ENCODE data around the gene UVRAG.

The UVRAG gene

GRCh38 chr11:75944515-75944914 is 129.5 kb downstream of the UVRAG start:
- H3K27ac ChIP-seq (ENCODE audit: extremely low read depth, low read depth, low read length): no peak overlapping the region
- TF ChIP-seq ZNF449 (tag by site-specific recombination; IDR thresholded peaks at IDR 0.05) (no peak), ZNF701 (tag by site-specific recombination; IDR thresholded peaks at IDR 0.05) (no peak), ZNF37A (tag by site-specific recombination; IDR thresholded peaks at IDR 0.05) (no peak), PRDM10 (tag by site-specific recombination; IDR thresholded peaks at IDR 0.05) (no peak)
- H3K9me3 ChIP-seq (ENCODE audit: control insufficient read depth, insufficient read depth, low read depth, low read length): no peaks in the 10 kb centered on the region
- CTCF ChIA-PET: interaction anchor here (1.3 kb wide), 1 partner anchor 208 kb away, joined by 5 read pairs; no protein-coding TSS in a partner anchor
- peaks cover 5% of the 10 kb centered on the region; the same call in 1 of the 2 replicates for H3K4me1 ChIP-seq (ENCODE audit: control insufficient read depth, insufficient read depth, low read length)
- POLR2A ChIA-PET: no interaction called here
- H3K4me3 ChIP-seq (ENCODE audit: low read depth, low read length): no peak overlapping the region
- H3K36me3 ChIP-seq (ENCODE audit: control insufficient read depth in 2 of 2, insufficient read depth in 1 of 2, low read length in 2 of 2): no peaks in the 10 kb centered on the region

GRCh38 chr11:75945446-75945845 is 130.4 kb downstream of the UVRAG start:
- H3K4me1 ChIP-seq (ENCODE audit: control insufficient read depth, insufficient read depth, low read length): peaks cover 8% of the 10 kb centered on the region
- H3K27ac ChIP-seq (ENCODE audit: extremely low read depth, low read depth, low read length): no peak overlapping the region
- H3K36me3 ChIP-seq (ENCODE audit: control insufficient read depth in 2 of 2, insufficient read depth in 1 of 2, low read length in 2 of 2): no peaks in the 10 kb centered on the region
- POLR2A ChIA-PET: no interaction called here
- no peaks in the 10 kb centered on the region for H3K9me3 ChIP-seq (ENCODE audit: control insufficient read depth, insufficient read depth, low read depth, low read length)
- H3K4me3 ChIP-seq (ENCODE audit: low read depth, low read length): no peak overlapping the region
- TF ChIP-seq ZNF830 (tag by site-specific recombination; IDR thresholded peaks at IDR 0.05; ENCODE audit: low read depth) (no peak), ZNF302 (tag by site-specific recombination; IDR thresholded peaks at IDR 0.05; ENCODE audit: low read depth) (no peak), ZNF510 (tag by site-specific recombination; IDR thresholded peaks at IDR 0.05; ENCODE audit: insufficient replicate concordance) (no peak)
- CTCF ChIA-PET: interaction anchor here (1.3 kb wide), 1 partner anchor 207 kb away, joined by 5 read pairs; no protein-coding TSS in a partner anchor

GRCh38 chr11:75945947-75946346 is 130.9 kb downstream of the UVRAG start:
- H3K27ac ChIP-seq (ENCODE audit: extremely low read depth, low read depth, low read length): no peak overlapping the region
- H3K4me1 ChIP-seq (ENCODE audit: control insufficient read depth, insufficient read depth, low read length): peaks cover 8% of the 10 kb centered on the region
- ChIA-PET CTCF (interaction anchor here (1.3 kb wide), 1 partner anchor 206 kb away, joined by 5 read pairs; no protein-coding TSS in a partner anchor), POLR2A (no interaction called here)
- TF ChIP-seq ZNF221 (tag by site-specific recombination; IDR thresholded peaks at IDR 0.05; ENCODE audit: borderline replicate concordance) (no peak), ZNF513 (tag by site-specific recombination; IDR thresholded peaks at IDR 0.05) (no peak), KLF16 (tag by site-specific recombination; IDR thresholded peaks at IDR 0.05) (no peak), ZNF433 (tag by site-specific recombination; IDR thresholded peaks at IDR 0.05; ENCODE audit: low read depth) (no peak), ZNF391 (tag by site-specific recombination; IDR thresholded peaks at IDR 0.05; ENCODE audit: borderline replicate concordance, low read depth) (no peak), ZNF112 (tag by site-specific recombination; IDR thresholded peaks at IDR 0.05) (no peak), ZNF416 (tag by site-specific recombination; IDR thresholded peaks at IDR 0.05) (no peak), INSM2 (tag by site-specific recombination; IDR thresholded peaks at IDR 0.05) (no peak), ZIC2 (tag by site-specific recombination; IDR thresholded peaks at IDR 0.05) (no peak), YY1 (tag by site-specific recombination; IDR thresholded peaks at IDR 0.05) (no peak), WT1 (tag by site-specific recombination; IDR thresholded peaks at IDR 0.05) (no peak), ZNF654 (tag by site-specific recombination; IDR thresholded peaks at IDR 0.05; ENCODE audit: low read depth) (no peak), ELK4 (IDR thresholded peaks at IDR 0.05; ENCODE audit: borderline replicate concordance, low read depth, low read length) (no peak)
- H3K4me3 ChIP-seq (ENCODE audit: low read depth, low read length): no peak overlapping the region
- no peaks in the 10 kb centered on the region for H3K36me3 ChIP-seq (ENCODE audit: control insufficient read depth in 2 of 2, insufficient read depth in 1 of 2, low read length in 2 of 2)
- H3K9me3 ChIP-seq (ENCODE audit: control insufficient read depth, insufficient read depth, low read depth, low read length): no peaks in the 10 kb centered on the region

Data from HEK293 (cell line).